Activated CD8-positive, alpha-beta memory T cell treated with anti-CD3 and anti-CD28 coated beads, Interleukin-2, amount 50 U/mL, for 1 hour (primary cell): ENCODE data around the gene KHDC4.

ENCODE experiments used
- DNase-seq: peaks from one replicate; pipeline ENCODE4 v3.0.0-alpha.2; 2020; ENCODE audit errors: extremely low read depth

The KHDC4 gene

DNA sequence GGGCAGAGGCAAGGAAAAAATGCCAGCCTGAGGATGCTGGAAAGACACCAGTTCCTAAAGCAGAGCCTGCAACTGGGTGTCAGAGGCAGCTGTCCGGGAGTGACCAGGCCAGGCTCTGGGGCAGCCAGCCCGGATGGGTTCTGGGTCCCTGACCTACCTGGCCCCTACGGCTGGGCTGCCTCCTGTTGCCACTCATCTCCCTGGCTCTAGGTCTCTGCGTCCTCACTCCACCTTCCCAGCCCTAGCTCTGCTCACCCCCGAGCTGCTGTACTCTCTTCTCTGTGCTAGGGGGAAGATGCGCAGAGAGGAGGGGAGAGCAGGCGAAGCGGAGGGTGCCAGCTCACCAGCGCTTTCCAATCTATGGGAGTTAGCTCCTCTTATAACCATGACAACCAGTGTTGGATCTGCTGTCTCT lies 35.2 kb upstream of the KHDC4 start:
- no peak for DNase-seq

DNA sequence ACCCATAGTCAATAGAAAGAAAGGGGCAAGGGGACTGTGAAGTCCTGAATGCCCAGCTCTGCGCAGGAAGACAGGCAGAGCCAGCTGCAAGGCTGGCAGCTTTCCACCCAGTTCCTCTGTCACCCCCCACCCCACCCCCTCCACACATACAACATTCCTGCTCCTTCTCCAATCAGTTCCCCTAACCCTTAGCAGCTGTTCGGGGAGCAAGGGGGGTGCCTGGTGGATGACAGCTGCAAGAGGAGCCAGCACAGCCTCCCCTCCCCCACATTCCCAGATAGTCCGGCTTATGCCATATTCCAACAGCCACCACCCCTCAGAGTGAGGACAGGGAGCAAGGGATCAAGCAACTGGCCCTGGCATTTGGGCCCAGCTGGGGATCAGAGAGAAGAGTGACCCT lies 34.5 kb upstream of the KHDC4 start:
- DNase-seq = no peak

DNA sequence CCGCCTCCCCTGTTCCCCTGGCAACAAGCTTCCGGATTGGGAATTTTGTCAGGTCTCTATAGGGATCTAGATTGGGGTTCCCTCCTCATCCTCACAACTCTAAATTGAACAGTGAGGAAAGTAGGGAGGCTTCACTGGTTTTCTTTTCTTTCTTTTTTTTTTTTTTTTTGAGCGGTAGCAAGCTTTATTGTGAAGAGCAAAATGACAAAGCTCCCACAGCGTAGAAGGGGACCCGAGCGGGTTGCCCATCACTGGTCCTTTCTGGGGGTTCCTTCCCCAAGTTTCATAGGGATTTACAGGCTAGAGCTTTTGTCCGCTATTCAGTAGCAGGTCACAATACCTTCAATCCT lies 33.8 kb upstream of the KHDC4 start:
- no peak for DNase-seq

DNA sequence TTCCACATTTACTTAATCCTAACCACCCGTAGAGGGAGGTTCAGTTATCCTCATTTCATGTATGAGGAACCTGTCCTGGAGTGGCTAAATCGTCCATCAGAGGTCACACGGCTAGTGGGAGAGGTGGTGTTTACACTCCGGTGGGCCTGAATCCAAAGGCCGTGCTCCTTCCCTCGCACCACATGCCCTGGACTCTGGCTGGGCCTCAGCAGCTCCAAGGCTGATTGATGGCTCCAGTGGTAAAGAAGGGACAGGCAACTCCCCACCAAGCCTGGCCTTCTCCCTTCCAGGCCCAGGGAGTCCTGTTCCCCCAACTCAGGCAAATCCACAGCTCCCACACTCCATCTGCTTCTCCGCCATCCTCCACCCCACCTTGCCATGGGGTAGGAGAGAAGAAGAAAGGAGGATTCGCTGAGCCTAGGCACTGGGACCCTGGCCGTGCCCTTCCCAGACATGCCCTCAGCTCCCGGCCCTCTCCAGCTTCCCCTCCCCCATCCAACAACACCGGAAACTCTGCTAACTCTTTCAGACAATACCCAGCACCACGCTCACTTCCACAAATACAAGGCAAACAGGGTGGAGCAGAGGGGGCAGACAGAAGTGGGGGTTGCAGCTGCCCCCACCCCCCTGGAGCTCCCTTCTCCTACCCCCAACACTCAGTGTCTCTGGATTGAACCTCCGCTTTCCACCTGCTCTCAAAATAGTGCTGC lies 33.3 kb upstream of the KHDC4 start:
- DNase-seq = no peak

DNA sequence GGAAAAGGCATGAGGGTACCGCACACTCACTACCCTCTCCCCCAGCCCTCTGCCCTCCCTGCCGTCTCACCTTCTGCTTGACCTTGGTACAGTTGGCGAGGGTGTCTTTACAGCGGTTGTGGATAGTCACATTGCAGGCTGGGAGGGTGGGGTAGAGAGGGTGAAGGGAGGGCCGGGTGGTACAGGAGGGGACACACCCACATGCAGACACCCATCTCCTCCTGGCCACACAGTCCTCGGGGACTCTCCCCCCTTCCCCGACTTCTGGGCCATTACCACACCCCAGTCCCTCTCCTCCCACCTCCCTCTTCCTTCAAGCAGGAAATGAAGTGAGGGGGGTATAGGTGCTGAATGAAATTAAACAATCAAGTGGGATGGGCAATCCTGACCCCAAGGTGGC lies 32.5 kb upstream of the KHDC4 start:
- DNase-seq = no peak

DNA sequence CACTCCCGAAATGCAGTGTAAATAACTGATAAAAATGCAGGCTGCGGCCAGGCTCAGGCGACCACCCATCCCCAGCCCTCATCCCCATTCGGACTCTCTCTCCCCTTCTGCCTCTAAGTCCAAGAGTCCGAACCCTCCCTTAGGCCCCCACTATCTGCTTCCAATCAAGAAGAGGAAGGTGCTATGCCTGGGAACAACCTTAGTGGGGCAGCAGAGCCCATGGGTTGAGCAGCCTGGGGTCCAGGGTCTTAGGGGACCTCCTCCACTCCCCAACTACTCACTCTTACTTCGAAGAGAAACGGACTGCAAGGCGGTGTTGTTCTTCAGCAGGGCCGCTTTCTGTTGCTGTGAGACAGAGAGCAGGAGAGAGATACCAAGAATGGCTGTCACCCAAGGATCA lies 31.9 kb upstream of the KHDC4 start:
- no peak for DNase-seq

DNA sequence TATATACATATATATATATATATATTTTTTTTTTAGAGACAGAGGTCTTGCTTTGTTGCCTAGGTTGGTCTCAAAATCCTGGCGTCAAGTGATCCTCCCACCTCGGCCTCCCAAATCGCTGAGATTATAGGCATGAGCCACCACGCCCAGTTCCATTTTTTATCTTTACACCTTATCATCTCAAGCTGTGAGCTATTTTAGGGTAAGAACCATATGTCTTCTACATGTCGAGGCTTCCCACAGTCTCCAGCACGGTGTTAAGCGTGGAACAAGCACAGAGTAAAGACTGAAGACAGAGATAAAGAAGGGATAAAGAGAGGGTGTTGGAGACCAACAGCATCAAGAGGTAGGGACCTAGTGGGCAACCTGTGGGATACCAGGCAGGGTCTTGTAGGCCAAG lies 30.0 kb upstream of the KHDC4 start:
- DNase-seq = no peak

DNA sequence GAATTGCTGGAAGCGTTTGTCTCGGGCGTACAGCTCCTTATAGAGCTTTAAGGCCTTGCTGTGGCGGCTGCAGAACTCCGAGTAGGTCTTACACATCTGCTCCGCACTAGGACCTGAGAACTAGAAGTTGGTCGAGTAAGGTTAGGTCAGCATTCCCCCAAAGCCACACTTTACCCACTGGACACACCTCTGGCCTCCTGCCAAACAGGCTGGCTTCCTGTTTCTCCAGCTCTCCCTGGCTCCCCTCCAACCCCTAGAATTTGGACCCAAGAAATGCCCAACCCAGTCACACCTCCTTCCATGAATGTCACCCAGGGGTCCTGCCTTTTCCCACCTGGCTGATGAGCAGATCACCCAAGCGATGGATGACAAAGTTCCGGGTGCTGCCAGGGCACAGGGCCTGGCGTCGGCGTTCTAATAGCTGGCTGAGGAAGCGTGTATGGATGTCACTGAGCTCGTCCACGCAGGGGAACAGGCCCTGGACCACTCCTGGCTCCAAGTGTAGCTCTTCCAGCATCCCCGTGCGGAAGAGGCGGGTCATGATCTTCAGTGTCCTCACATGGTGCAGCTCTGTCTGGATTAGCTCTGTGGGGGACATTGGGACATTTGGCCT lies 28.5 kb upstream of the KHDC4 start:
- no peak for DNase-seq

DNA sequence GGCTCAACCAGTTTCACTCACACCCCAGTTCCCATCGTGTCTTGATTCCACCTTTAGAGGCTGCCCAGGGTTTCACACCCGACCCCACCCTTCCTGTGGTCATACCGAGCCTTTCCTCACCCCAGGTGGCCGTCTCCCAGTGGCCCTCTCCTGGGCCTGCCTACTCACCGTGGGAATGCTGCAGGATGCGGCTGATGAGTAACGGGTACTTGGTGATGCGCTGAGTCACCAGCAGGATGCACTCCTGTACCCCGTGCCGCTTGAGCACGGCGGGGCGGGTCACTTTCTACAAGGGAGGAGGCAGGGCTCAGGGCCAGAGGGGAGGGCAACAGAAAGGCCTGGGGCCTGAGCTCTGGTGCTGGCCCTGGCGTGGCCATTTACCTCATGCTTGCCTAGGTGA lies 27.7 kb upstream of the KHDC4 start:
- no peak for DNase-seq

DNA sequence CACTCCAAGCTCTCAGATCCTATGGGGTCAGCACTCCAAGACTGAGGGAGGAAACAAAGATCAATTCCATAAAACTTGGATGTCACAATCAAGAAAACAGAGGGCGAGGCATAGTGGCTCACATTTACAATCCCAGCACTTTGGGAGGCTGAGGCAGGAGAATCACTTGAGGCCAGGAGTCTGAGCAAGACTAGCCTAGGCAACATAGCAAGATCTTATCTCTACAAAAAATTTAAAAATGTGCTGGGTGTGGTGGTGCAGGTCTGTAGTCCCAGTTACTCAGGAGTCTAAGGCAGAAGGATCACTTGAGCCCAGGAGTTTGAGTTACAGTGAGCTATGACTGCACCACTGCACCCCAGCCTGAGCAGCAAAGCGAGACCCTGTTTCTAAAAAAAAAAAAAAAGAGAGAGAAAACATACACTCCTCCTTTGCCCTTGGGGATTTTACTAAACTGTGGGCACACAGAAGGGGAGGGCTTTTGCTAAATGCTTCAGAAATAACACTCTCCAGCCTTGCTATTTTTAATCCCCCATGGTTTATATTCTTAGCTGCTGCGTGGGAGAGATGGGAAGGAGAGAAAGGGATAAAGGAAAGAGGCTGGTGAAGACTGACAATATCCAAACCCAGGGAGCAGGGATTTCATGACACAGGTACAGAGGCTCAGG lies 26.0 kb upstream of the KHDC4 start:
- DNase-seq = no peak

DNA sequence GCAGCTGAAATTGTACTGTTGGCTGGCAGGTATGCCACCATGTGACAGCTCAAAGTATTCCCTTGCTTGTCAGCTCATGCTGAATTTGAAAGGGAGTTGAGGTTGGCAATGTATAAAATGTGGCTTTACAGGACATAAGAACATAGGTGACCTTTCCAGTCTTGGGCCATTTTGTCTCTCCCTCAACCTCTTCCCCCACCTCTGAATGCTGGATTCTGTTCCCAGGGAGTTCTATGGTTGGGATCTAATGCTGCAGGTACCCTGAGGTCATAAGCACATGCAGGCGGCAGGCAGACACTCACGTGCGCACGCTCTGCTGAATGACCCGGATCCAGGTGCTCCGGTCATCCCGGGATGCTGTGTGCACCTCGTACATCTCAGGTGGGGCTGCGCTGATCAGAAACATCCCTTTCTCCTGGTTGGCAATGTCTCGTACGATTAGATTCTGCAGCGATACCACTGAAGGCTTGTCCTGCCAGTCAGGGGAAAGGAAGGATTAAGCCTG lies 23.2 kb upstream of the KHDC4 start:
- DNase-seq = no peak

DNA sequence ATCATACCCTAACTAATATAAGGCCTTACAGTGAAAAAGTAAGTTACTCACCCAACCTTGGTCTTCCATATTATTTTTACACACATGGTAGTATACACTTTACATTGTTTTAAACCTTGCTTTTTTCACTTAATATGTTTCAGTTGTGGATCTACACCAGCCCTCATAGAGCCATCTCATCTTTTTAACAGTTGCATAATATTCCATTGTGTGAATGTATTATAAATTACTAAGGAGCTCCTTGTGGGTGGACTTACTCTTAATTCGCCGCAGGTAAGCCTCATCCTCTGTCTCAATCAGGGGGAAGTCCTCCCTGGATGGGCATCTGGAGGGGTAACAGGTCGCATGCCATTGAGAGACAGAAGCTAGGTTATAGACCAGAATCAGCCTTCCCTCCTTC lies 20.4 kb upstream of the KHDC4 start:
- DNase-seq = no peak

DNA sequence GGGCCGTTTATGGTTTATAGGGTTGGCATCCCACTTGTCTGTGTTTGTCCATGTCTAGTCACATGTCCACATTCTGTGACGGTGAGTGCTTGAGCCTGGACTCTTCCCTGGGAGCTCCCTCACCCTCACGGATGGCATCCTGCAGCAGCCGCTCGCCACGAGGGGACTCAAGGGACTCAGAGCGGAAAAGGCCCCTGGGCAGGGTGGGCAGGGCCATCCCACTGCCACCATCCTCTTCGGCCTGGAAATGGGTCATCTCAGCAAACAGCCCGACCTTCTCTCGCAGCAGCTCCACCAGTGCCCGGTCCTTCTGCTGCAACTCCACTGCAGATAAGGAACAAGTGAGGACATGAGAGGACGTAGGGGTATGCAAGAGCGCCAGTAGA lies 18.3 kb upstream of the KHDC4 start:
- DNase-seq = no peak

DNA sequence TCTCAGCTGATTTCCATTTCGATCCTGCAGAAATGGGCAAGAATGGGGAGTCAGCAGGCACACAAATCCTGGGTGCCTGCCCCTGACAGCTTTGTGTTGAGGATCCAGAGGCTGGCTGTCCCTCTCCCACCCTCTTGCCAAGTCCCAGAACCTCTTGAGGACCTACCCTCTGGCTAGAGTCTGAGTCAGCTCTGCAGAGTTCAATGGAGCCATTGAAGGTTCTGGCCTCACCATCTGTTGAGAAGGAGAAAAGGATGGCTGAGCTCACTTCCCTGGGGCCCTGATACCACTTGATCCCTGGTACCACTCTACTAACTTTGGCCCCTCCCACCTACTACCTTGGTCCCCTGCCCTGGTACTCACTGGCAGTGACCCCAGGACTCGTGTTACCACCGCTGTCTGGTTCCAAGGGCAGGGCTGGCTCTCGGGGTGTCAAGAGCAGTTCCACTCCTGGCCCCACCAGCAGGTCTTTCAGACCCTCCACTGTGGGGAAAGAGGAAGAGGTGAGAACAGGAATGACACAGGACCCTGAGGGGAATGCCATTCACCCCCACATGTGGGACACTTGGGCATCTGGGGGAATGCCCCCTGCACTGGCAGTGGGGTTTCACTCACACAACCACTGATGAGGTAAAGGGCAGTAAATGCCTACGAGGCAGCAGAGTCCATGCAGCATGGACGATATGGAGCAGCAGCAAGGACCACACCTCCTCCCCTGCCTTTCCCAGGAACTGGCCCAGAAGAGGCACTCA lies 17.7 kb upstream of the KHDC4 start:
- no peak for DNase-seq

DNA sequence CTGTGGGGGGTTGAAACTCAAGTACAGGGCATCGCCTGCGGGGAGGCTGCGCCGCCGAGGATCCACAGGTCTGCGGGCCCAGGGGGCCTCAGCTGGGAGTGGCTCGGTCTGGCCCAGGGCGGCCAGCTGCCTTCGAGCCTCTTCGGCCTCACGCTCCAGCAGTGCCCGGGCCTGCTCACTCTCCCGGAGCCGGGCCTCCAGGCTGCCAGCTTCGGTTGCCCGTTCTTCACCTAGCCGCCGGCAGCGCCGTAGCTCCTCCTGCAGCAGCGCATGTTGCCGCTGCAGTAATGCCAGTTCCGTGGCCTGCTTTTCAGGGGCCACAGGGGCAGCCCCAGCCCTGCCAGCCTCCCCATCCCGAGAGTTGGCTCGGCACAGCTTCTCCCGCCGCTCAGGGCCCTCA lies 16.6 kb upstream of the KHDC4 start:
- DNase-seq = no peak

DNA sequence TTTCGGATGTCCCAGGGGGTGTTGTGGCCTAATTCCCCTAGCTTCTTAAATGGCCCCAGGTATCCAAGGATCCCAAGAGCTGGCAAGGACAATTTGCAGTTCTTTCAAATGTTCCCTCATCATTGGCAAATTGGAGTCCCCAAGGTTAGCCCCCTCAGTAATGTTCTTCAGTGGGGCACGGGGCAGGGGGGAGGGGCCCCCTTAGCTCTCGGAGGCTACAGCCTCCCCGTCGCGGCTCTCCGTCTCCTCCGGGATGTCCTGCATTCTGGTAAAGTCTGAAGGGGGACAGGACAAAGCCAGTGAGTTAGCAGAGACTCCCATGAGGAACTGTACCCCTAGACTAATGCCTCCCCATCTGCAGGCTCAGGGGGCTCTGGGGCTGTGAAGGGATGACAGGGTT lies 13.5 kb upstream of the KHDC4 start:
- DNase-seq = no peak

DNA sequence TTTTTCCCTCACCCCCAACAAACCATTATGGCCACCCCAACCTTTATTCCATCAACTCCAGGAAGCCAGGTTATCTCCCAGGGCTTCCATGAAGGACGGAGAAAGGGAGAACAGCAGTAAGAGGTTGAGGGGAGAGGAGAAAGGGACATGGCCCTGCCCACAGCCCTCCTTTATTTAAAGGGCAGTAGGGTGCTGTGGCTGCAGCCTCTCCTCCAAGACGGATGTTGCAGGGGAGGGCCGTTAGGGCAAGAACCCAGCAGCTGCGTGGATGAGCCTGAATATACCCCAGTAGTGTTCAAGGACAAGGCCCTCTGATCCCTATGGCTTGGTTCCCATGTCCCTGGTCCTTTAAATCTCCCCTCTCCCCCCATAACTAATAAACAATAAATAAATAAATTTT lies 13.1 kb upstream of the KHDC4 start:
- no peak for DNase-seq

DNA sequence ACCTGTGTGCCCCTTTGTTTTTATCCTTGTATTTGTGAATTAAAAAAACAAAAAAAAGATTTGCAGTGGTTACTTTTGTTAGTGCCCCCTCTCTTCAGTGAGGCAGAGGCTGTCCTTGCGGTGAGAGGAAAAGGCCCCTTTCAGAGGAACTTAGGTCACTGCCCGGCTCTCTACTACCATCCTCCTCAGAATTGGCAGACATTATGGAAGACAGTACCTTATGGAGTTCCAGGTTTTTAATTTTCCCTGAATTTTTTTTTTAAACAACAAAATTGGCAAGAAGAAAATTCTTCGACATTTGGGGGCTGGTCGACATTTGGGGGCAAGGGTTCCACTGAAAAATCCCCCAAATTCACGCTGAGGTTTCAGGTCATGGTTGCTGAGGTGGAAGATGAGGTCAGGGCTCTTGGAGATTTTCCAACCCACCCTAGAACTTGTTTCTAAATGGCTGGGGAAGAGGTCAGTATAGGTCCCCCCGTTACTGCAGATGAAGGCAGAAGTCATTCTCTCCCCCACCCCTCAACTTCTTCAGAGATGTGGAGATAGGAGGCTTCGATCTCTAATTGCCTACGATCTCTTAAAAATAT lies 12.5 kb upstream of the KHDC4 start:
- no peak for DNase-seq

DNA sequence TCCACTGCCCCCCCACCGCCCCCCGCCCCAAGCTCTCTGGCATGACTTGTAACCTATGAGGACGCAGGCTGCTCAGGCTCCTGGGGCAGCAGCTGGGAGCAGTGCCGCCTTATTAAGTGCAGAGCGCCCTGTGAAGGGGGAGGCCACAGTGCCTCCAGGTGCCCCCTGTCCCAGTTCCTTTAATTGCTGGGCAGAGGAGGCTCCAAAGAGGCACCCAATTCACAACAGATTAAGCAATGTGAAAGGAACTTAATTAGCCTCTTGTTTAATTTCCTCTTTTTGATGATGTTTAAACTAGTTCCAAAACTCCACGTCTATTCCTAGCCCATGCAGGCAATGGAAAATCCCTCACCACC lies 10.2 kb upstream of the KHDC4 start:
- DNase-seq = no peak

DNA sequence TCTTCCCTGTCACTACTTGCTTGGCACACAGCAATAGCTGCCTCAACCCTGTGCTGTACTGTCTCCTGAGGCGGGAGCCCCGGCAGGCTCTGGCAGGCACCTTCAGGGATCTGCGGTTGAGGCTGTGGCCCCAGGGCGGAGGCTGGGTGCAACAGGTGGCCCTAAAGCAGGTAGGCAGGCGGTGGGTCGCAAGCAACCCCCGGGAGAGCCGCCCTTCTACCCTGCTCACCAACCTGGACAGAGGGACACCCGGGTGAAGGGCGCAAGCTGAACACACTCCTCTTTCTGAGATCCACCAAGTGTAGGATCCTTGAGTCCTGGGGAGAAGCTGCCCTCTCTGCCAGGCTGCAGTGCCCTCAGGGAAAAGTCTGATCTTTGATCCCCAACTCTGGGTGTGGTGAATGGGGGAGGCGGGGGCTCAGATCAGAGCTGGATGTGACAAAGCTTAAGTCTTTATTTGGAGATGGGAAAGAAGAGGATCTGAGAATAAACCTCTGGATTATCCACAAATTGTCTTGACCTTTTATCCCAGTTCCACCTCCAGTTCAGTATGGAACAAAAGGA lies 8.4 kb upstream of the KHDC4 start:
- no peak for DNase-seq

DNA sequence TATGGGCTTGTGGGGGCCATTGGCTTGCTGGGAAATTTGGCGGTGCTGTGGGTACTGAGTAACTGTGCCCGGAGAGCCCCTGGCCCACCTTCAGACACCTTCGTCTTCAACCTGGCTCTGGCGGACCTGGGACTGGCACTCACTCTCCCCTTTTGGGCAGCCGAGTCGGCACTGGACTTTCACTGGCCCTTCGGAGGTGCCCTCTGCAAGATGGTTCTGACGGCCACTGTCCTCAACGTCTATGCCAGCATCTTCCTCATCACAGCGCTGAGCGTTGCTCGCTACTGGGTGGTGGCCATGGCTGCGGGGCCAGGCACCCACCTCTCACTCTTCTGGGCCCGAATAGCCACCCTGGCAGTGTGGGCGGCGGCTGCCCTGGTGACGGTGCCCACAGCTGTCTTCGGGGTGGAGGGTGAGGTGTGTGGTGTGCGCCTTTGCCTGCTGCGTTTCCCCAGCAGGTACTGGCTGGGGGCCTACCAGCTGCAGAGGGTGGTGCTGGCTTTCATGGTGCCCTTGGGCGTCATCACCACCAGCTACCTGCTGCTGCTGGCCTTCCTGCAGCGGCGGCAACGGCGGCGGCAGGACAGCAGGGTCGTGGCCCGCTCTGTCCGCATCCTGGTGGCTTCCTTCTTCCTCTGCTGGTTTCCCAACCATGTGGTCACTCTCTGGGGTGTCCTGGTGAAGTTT lies 7.8 kb upstream of the KHDC4 start:
- DNase-seq = no peak
